ENCODE measurements around the gene EGFL7.
A peak's percentile ranks its signal among the peaks of the same experiment; 100 is the strongest.

The EGFL7 gene

DNA sequence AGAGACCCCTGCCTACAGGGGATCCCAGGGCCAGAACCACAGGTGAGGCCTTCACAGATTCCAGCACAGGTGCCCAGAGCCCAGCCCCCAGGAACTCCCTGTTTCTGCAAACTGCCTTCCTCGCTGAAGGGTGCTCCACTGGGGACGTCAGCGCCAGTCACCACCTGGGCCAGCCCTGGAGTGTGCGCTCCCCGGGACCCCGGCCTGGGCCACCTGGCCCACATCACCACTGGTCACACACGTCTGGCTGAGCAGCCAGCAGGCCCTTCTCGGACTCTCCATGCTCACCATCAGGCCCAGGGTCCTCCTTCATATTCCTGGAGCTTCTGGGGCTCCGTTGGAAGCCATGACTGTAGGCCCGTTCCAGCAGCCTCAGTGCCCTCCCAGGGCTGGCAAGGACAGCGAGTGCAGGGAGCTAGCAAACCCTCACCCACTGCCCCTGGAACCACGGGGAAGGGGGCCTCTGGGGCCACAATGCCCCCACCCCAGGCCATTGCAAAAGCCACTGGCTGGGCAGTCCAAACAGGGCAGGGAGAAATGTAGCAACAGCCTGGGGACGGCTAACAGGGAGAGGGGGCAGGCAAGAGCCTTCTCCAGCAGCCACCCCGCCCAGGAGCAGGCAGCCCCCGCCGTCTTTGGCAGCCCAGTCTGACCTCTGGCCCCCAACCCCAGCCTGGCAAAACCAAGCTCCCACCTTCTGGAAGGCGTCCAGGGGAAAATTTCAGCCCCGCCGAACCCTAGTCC, 23.2 kb downstream of the EGFL7 start:
- DNase-seq (ENCODE audit: low read depth) = no peak

DNA sequence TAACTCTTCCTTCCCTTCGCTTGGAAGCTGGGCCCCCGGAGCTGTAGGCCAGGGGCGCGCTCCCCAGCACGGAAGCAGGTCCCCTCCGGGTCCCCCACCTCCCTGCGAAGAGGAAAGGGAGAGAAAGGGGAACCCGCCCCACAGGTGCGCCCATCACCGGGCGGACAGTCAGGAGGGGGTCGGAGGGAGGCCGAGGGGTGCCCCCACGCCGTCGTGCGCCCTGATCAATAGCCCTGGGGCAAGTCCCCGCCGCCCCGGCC, 23.7 kb downstream of the EGFL7 start:
- DNase-seq (ENCODE audit: low read depth) = no peak

DNA sequence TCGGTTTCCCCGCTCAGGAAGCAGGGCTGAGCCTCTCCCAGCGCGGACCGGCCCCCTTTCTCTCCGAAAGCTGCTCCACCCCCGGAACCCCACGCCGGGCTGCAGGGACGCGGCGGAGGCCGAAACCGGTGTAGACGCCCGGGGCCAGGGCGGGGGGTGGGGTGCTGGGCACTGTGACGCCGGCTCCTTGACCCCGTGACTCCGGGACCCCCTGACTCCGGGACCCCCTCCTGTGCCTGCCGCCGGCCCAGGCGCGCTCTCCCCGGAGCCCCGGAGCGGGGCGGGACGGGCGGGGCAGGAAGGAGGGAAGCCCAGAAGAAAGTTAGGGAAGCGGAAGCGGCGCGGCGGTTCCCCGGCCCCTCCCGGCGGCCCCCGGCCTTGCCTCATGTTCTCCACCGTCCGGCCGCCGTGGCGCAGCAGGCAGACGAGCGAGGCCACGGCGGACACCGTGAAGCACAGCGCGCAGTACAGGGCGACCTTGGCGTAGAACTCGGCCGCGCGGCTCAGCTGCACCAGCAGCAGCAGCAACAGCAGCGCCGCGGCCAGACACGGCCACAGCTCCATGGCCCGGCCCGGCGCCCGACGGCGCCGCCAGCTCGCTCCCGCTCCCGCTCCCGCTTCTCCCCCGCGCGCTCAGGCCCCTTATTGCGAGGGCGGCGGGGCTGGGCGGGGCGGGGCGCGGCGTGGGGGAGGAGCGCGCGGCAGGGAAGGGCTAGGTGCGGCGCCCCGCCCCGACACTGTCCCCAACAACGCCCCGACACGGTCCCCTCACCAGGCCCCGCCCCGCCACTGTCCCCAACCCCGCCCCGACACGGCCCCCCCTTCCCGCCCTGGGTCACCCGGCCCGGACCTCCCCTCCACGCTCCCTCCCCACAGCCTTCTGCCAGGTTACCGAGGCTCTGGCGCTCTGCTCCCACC, 24.3 kb downstream of the EGFL7 start, which contains the start of gene AGPAT2:
AGPAT2 (minus strand) TSS at position 664 of the 918 bp plus-strand sequence; CDS start at position 564, 100 bp downstream.
- DNase-seq (ENCODE audit: low read depth) = peak; percentile 44

DNA sequence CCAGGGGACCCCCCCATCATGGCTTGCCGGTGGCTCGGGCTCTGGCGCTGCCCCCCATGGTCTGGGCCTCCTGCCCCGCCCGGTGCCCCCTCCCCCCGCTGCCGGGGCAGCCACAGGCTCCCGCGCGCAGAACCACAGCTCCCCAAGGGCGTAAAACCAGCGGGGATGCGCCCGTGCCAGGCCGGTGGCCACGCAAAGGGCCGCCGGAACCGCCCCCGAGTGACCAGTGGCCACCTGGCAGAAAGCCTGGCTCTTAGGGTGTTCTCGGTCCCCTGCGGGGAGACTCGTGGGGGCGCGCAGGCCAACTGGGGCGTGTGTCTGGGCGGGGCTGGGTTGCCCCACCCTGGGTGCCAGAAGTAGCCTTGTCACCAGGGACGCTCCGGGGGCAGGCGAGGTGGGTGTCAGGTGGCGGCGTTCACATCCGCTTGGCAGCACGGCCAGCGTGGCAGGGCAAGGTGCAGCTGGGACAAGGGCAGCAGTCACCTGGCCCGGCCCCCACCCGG, 25.1 kb downstream of the EGFL7 start:
- DNase-seq (ENCODE audit: low read depth) = no peak

DNA sequence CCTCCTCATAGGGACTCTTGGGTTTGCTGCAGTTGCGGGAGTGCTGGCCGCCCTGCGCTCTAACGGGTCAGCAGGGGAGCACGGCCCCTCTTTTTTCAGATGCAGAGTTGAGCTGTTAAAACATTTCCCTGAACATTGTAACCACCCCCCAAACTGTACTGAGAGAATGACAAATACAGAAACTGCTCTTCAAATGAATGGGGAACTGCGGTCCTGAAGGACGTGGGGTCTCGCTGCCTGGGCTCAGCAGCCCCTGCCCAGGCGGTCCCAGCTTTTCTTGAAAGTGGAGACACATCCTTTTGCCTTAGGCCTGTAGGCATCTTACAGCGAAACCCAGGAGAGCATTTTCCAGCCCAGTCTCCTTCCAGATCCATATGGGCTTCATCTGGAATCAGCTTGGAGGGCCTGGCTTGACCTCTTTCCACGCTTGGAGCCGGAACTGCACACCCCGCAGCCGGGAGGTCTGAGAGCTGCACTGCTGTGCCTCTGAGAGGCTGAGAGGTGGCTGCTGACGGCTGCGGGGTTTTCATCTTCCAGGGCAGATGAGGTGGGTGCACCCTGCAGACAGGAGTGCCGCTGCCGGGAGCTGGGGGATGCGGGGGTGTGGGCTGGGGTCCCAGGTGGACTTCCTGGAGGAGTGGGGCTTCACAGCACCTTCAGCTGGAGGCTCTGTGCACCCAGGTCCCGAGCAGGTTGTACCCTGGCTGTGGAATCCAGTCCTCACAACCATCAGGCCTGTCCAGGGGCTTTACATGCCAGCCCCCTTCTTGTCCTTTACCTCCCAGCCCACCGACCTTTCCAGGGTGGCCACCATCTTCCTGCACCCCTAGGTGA, 25.8 kb downstream of the EGFL7 start:
- no peak for DNase-seq (ENCODE audit: low read depth)

DNA sequence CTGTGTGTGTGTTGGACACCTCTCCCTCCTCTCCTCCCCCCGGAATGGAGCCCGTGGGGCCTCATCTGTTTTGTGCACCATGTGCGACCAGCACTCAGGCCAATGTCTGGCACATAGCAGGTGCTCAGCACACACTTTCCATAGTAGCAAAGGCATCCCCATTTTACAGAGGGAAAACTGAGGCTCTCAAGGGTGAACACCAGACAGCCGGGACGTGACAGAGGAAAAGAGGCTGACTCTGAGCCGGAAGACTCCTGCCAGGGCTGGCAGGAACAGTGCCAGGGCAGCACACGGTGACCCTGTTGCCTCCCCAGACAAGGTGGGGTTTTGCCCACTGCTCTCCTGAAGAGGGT, 26.4 kb downstream of the EGFL7 start:
- no peak for DNase-seq (ENCODE audit: low read depth)

DNA sequence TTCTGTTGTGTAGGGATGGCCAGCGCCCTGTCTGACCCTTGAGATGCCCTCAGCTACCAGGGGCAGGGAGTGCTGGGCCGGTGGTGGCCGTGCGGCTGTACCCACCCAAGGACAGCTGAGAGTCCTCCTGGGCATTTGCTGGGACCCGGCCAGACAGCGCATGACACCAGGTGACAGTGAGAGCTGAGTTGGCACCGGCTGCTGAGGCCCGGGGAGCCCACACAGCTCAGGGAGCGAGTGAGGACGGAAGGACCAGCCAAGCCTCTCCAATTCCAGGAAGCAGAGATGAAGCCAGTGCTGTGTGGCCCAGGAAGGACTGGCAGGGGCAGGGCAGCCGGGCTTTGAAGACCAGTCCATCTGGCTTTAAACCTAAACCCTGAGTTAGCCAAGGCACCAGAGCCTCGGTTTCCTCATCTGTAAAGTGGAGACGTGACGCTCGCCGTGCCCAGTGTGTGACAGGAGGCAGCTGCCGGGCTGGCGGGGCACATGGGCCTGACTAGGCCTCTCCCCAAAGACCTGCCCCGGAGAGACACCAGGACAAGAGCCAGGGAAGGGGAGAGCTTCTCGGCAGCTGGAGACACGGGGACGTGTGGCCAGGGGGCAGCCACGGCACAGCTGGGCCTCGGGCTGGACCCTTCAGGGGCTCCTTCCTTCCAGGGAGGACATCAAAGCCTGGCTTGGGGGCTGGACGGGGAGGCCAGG, 27.5 kb downstream of the EGFL7 start:
- no peak for DNase-seq (ENCODE audit: low read depth)

DNA sequence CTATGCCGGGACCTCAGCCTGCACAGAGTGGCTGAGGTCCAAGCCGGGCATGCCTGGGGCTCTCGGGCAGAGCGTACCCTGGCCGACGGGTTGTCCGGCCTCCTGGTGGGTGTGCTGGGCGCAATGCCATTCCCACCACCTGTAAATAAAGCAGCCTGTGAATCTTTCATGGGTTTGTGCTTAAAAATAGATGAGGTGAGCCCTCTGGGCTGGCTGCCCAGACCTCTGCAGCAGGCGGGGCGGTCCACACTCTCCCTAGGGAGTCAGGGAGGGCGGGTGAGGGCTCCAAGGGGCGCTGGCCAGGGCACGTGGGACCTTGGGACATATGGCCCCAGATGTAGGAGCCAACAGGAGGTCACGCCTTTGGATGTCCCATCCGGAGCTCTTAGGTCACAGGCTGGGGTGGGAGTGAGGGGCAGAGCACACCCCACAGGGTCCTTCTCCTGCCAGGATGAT, 28.1 kb downstream of the EGFL7 start:
- no peak for DNase-seq (ENCODE audit: low read depth)

DNA sequence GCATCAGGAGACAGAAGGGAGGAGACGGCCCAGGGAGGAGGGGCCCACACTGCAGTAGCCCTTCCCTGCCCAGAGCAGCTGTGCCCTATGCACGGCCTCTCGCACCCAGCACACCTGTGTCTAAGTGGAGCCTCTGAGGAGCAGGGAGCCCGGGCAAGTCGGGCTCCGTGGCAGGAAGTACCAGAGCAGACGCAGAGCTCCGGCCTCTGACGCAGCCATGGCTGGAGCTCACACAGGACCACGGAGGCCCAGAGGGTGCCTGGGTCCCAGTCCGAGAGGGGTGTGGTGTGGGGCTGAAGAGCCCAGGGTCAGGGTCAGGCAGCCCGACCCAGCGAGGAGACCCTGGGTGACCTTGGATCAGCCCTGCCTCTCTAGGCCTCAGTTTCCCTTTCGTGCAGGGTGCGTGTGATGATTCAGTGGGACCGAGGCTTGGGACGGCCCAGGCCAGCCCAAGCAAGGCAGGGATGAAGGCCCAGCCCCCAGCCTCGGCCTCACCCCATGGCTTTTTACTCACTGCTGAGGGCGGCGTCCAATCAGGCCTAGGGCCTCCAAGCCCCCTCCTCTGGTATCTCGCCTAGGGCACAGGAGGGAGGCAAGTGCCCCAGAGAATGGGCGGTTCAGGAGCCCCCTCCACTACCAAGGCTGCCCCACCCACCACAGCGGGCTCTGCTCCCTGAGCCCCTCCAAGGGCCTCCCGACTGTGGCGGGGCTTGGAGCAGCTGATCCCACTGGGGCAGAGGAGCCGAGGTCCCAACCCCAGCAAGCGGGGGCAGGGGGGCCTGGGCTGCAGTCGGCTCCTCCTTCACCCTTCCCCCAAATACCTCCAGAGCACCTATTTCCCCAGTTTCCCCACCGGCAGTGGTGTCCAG, 28.8 kb downstream of the EGFL7 start:
- no peak for DNase-seq (ENCODE audit: low read depth)

DNA sequence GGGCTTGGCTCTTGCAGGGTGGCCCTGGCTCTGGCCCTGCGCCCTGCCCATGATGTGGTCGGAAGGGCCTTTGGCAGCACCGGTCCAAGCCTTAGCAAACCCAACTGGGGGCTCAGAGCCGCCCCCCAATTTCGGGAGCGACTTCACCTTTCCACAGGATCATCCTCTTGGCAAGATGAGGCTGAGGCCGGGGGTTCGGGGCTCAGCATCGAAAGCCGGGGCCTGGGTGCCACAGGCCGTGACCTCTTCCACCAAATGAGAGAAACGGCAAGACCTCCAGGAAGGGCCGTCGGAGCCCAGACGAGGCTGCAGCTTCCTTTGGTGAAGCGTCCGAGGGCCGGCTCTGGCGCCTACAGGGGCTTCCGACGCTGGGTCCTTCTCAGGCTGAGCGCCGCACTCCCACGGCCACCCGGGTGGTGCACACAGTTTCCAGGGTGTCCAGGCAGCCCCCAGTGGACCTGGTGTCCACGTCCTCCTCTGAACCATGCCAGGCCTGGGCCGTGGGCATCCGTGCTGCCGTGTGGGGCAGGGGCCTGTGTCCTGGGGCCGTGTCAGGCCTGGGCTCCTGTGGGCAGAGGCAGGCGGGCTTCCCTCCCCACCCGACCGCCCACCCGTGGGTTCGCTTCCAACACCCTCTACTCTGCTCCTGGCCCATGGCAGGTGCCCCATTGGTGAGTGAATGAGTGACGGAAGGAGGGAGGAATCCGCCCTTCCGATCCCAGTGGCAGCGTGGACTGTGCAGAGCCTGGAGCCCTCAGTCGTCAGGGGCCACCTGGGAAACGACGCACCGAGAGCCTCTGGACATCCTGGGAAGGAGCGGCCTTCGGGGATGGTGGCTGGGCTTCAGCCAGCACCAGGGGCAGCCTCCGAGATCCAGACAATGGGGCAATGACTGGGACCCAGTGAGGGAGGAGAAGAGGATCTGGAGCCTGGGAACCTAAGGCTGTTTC, 29.7 kb downstream of the EGFL7 start:
- DNase-seq (ENCODE audit: low read depth) = no peak

DNA sequence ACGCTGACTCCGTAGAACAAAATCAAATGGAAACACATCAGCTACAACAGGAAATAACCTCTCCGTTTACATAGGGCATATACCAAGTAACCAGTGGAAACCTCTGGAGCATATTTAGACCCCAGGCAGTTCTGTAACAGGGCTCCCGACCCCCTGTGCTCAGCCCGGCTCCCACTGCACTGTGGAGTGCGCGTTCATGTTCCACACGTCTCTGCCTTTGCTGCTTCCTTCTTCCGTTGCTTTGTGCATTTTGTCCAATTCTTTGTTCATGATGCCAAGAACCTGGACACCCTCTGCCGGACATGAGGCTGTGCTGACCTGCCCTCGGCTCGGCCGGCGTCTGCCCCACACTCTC, 30.4 kb downstream of the EGFL7 start:
- no peak for DNase-seq (ENCODE audit: low read depth)

DNA sequence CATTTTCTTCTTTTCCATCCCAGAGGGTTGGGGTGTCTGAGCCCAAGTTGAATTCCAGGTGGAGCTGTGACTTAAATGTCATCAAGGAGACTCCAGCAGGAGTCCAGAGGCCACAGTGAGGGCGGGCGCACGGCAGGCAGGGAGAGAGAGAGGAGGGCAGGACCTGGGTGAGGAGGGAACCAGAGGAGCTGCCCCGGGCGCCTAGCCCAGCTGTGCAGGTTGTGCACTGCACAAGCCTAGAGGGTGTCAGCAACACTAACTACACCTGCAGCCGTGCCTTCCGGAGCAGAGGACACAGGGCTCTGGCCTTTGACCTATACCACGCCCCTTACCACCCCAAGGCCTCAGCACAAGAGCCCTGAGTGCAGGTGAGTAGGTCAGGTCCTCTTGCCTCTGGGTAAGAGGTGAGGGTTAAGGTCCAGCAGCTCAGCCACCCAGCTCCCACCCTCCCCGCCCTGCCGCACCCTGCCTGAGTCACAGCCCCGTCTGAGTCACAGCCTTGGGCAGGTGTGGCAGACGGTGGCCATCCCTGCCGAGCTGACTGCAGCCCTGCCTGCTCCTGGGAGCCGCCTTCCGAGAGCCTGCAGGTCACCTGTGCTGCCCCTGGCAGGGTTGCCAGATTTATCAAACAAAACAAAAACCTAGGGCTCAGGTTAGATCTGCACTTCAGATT, 30.9 kb downstream of the EGFL7 start:
- no peak for DNase-seq (ENCODE audit: low read depth)

DNA sequence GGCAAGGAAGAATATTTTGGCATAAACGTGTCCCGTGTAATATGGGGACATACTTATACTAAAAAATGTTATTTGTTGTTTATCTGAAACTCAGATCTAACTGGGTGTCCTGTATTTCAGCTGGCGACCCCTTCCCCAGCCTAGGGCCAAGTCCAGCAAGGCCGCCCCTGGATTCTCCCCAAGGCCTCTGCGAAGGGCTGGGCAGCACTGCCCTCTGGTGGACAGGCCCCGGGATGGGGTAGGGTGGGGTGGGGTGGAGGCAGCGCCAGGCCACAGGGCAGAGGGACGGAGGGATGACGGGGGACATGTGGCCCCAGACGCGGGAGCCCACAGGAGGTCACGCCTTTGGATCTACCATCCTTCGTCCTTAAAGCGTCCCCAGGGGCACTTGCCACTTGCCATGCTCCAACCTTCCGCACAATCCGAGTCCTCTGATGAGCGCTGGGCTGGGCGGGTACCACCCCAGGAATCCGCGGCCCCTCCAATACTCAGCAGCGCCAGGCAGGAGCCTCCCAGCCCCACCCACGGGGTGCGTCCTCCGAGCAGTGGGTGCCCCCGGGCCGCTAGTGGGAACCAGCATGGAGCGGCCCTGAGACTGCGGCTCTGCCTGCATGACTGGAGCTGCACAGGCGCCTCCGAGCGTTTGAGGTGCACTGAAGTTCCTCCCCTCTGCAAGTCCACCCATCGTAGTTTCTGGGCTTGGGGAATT, 31.6 kb downstream of the EGFL7 start:
- DNase-seq (ENCODE audit: low read depth) = no peak

DNA sequence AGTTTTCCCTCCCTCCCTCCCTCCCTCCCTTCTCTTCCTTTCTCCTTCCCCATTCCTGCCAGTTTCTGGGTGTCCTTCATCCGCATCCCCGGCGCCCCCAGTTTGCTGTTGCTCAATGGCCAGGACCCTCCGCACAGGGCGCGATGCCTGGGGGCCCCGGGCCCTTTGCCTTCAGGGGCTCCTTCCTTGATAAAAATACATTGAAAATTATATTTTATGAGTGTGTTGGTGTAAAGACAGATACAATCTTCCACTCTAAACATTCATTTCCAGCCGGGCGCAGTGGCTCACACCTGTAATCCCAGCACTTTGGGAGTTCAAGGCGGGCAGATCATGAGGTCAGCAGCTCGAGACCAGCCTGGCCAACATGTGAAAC, 32.1 kb downstream of the EGFL7 start:
- DNase-seq (ENCODE audit: low read depth) = no peak

DNA sequence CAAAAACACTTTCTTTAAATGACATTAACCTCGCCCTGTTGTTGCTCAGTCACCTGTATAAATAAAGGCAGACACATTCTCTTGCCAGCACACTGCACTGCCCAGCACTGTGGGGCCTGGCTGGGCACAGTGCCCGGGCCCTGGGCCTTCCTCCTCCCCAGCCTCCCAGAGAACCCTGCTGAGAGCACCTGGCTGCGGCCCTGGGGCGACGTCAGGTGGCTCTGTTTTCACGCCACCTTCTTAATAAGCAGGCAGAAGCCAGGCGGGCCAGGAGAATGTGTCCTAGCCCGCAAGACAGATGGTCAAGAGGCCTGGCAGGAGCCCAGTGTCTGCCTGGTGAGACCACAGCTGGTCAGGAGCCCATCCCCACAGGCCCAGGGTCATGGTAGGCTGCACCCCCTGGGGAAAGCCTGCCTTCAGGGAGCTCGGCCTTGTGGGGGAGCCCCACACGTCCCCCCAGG, 32.7 kb downstream of the EGFL7 start:
- no peak for DNase-seq (ENCODE audit: low read depth)

DNA sequence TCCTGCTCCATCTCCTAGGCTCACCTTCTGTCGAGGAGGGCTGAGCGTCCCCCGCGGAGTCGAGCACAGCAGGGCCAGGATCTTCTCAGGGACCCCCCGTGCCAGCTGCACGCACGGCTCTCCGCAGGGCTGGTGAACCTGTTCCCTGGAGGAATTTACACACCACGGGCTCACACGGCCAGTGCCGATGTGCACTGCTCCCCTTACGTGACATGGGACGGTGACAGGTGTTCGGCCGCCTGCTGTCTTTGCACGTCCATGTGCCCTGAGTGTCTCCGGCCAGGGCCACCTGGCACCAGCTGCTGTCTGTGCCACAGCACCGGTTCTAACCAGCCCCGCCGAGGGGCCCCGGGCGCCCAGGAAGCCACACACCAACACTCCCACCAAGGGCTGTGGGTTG, 33.2 kb downstream of the EGFL7 start:
- DNase-seq (ENCODE audit: low read depth) = no peak

DNA sequence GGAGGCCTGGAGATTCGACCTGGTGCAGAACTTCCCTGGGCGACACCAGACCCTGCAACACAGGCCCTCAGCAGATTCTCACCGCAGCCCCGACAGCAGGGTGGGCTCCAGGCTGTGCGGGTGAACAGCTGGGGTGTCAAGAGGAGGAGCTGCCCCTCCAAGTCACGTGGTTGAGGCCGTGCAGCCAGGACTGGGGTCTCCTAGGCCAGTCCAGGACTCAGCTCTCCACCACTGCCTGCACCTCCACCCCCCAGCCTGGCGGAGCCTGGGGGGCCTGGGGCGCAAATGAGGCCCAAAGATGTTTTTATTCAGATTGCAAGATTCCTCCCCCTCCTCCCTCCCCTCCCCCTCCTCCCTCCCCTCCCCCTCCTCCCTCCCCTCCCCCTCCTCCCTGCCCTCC, 33.8 kb downstream of the EGFL7 start:
- no peak for DNase-seq (ENCODE audit: low read depth)

DNA sequence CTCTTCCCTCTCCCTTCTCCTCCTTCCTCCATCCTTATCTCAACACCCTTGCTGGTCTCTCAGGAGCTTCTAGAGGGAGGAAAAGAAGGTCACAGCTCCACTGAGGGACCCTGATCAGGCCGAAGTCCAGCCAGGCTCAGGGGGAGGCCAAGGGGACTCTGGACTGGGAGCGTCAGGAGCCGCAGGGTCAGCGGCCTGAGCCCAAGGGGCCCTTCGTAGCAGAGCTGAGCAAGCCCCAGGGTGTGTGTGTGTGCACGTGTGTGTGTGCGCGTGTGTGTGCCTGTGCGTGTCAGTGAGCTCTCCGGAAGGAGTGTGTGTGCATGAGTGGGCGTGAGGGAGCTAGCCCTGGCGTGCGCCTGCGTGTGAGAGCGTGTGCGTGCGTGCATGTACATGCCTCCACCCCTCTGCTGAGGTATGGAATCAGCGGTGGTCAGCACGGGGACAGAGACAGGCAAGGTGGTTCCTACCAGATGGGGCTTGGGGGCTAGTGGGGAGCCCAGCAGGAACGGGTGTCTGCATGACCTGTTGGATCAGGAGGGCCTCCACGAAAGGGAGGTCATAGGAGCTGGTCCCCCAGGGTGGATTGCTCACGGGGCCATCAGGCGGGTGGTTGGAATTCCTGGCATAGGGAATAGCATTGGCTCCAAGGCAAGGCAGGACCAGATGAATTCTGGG, 34.6 kb downstream of the EGFL7 start:
- DNase-seq (ENCODE audit: low read depth) = no peak

Data from T-helper 22 cell (primary cell).